ENCODE data around the gene GJB5.

DNA sequence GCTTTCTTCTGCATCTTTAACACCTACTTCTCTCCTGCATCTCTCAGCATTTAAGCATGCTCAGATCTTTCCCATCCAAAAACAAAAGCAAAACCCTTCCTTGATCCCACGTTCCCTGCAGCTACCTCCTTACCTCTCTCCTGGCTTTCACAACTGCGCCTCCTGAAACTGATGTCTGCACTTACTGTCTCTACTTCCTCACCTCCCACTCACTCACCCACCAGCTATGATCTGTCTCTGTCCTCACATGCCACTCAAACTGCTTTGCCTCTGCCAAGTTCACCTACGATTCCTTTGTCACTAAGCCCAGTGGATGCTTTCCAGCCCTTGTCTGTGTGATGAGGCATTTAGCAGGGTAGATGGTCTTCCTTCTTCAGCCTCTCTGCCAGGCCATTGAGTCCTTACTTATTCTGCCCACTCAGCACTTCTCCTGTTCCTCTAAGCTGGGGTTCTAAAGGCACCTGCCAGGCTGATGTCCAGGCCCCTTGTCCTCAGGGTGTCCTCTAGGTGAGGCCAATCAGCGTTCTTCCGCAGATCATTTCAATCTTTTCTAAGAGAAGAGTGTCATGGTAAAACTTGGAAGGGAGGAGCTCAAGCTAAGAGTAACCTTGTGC lies 16.2 kb downstream of the GJB5 start:
- TF ChIP-seq, protein P1, sequence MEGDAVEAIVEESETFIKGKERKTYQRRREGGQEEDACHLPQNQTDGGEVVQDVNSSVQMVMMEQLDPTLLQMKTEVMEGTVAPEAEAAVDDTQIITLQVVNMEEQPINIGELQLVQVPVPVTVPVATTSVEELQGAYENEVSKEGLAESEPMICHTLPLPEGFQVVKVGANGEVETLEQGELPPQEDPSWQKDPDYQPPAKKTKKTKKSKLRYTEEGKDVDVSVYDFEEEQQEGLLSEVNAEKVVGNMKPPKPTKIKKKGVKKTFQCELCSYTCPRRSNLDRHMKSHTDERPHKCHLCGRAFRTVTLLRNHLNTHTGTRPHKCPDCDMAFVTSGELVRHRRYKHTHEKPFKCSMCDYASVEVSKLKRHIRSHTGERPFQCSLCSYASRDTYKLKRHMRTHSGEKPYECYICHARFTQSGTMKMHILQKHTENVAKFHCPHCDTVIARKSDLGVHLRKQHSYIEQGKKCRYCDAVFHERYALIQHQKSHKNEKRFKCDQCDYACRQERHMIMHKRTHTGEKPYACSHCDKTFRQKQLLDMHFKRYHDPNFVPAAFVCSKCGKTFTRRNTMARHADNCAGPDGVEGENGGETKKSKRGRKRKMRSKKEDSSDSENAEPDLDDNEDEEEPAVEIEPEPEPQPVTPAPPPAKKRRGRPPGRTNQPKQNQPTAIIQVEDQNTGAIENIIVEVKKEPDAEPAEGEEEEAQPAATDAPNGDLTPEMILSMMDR (optimal IDR thresholded peaks at IDR 0.05 in 1 of 3, IDR thresholded peaks at IDR 0.05 in 1 of 3, conservative IDR thresholded peaks at IDR 0.05 in 1 of 3; ENCODE audit: extremely low read depth in 1 of 3, insufficient read depth in 2 of 3, low read length in 3 of 3): no peak
- TF ChIP-seq EZH2 (IDR thresholded peaks at IDR 0.05; ENCODE audit: low read length): no peak

Measured in keratinocyte (primary cell).